Stimulated activated CD4-positive, alpha-beta T cell treated with anti-CD3 and anti-CD28 coated beads, TNF-alpha, amount 100 ng/mL, for 1 hour (primary cell): Measurements from ENCODE around the gene NPHP4.

Source experiments
- DNase-seq, 3 donors: peaks; one replicate each; pipeline ENCODE4 v3.0.0-alpha.2; 2020; ENCODE audit warnings: low read depth in 3 of 3, low spot score in 1 of 3

Gene NPHP4

DNA sequence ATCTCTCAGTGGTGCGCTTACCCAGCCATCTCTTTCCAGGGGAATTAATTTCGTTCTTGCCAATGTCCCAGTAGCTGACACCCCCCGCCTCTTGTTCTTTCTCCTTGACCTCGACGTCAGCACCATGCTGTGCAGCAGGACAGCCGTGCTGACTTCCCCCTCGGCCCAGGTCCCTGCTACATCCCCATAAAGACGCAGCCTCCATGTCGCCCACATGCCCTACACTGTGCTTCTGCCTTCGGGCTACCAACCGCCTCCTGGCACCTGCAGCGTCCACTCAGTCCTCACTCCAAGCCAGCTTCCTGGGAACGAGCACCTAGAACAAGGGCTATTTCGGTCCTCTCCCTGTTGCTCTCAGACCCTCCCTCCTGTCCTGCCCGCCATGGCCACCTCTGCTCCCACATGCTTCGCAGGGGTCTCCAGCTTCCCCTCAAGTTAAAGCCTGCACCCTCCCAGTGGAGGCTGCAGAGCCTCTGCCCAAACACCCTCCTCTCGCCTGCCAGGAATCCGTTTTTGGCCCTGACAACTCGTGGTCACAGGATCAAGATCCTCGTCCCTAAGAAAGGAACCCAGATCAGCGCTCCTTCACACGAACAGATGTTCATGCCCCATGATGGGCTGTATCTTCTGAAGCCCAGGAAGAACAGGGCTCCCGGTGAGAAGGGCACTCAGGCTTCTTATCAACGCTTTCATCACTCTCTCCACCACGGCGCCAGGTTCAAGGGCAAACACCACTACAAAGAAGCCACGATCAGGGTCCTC lies 109.7 kb downstream of the NPHP4 start:
- no peak for DNase-seq

DNA sequence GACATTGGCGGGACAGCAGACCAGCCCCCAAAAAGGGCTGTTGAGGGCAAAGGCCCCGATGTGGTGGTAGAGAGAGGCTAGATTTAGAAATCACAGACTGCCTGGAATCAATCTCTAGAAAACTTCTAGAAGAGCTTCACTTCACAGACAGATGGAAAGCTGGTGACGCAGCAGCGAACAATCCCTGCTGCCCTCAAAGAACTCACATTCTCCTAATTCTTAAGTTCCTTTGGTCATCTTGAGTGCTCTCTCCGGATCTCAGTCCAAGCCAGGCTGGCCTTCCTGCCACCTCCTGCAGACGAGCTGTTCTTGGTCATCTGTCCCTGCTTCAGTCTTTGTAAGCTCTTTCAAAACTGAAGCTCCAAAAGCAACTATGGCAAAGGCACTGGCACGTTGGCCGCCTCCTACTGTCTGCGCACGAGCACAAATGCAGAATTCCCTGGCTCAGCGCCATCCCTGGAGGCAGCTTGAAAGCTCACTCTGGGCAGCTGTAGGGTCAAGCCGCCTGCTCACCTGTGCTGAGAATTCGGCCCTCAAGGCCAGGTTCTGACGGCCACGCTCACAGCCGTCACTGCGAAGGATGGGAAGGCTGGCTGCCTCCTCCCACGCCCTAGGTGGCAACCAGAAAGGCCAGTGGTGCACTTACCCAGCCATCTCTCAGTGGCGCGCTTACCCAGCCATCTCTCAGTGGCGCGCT lies 110.6 kb downstream of the NPHP4 start:
- DNase-seq: no peak

DNA sequence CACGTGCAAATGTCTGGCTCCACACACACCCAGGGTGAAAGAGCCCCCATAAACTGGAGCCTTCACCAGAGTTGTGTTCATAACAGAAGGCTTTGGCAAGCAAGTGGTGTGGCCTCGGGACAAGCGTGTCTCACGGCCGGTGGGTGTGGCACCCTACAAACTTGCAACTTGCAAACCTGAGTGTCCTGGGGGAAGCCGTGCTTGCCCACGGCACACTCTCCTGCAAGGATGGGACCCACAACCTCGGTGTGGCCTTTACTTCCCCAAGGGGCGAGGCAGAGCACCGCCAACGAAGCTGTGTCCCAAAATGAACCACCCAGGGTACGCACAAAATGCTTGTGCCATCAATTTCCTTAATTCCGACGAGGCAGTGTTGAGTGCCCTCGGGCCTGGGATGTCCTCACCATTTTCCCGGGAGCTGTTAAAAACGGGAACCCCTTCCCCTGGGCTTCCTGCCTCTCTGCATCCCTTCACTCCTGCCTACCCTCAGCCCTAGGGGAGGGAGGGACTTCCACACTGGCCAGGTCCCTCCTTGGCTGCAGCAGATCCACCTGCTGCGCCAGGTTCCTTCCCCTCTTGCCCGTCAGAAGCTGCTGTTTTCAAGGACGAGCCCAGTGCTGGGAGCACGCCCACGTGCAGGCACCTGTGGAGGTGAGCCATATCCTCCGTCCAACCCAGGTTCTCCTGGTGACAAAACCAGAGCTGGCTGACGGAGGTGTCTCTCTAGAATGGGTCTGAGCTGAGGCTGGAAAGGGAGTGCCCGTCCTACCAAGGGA lies 111.4 kb downstream of the NPHP4 start:
- DNase-seq: no peak

DNA sequence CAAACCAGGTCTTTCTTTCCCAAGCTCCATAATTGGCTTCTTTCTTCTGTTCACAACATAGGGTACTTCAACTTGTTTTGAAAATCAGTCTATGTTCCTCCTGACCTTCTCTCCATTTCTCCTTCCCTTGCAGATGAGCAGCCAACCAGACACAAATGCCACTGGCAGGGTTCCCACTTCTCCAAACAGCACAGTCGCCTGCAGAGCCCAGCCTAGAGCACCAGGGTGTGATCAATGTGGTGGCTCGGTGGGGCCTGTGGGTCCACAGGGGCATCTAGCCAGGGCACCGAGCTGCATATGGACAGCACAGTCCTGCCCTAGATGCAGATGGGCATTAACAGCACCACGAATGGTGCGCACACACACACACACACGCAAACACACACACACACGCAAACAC lies 112.8 kb downstream of the NPHP4 start:
- DNase-seq: no peak

DNA sequence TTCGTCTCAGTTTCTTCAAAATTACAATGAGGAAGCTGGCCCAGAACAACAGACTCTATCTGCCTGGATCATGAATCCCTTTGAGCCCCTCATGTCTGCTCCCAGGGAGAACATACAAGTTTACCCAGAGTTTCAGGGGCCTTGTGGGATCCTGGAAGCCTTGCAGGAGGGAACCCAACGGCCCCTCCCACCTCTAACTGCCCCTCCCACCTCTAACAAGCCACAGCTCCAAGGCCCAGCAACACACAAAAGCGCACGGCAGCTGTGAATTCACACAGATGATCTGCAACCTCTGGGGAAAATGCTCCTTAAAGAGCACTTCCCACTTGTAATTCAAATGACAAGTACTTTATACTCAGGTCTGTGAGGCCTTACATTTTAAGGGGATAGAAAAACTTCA lies 113.3 kb downstream of the NPHP4 start:
- DNase-seq: no peak

DNA sequence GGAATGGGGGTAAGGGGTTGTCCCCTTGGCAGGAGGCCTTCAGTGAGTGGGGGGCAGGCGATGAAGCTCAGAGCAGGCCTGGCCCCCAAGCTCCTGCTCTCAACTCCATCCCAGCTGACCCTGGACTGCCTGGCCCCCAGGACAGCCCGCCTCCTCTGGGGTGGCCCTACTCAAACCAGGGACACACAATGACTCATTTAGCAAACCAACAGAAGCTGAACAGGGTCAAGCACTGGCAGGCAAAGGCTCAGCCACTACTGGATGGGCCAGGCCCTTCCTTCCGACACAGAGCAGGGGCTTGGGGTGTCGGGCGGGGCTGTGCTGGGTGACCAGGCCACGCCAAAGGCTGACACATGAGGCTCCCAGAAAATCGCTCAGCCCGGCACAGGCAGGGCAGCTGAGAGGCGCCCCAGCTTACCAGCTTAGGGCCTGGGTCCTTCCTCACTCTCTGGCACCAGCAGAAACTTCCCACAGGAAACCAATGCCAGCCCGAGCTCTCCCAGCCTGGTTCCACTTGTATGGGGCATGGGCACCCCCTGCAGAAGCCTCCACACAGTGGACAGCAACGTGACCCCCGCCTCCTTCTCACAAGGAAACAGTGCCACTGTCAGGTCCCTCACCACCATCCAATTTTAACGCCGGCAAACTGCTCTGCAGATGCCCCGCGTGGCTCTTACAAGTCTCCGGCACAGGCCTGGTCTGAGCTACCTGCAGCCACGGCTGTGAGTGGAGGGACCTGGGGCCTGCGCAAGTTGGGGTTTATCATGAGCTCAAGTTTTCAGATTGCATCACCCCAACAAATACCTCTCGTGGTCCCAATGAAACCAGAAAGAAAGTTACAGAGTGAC lies 114.3 kb downstream of the NPHP4 start:
- no peak for DNase-seq

DNA sequence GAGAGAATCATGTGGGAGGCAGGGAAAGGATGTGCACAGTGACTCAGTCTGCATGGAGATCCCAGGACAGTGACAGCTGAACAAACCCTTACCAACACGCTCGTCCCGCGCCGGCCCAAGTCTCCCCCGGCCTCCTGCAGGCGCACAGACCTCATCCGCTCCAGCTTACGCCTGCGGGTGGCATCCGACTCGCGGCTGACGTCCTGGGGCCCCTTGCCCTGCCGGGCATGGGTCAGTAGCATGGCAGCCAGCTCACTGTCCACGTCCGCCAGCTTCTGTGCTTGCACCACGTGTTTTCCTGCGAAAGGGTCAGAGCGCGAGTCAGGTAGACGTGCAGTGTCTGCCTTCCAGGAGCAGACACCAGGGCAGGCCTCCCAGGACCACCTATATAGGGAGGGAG lies 115.2 kb downstream of the NPHP4 start:
- DNase-seq: no peak

DNA sequence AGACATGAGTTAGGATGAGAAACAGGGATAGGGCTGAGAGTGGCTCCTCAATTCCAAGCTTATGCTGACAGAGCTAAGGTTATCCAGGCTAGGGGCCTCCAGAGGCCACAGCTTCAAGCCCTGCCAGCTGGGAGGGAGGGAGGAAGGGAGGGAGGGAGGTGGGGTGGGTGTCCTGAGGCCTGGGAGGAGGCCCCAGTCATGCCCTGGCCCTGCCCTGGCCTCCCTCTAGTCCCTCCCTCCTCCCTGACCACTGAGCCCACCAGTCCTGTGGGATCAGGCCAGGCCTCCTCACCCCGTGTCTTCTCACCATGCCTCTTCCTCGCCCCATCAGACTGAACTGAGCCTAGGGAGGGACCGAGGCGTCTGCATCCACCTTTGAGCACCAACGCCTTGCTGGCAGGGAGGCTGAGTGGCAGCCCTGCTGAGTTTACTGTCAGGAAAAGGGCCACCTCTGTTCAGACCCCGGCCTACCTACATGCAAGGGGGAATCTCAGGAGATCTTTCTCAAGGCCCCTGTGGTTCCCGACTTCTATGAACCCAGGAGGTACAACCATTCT lies 116.1 kb downstream of the NPHP4 start:
- DNase-seq: no peak

DNA sequence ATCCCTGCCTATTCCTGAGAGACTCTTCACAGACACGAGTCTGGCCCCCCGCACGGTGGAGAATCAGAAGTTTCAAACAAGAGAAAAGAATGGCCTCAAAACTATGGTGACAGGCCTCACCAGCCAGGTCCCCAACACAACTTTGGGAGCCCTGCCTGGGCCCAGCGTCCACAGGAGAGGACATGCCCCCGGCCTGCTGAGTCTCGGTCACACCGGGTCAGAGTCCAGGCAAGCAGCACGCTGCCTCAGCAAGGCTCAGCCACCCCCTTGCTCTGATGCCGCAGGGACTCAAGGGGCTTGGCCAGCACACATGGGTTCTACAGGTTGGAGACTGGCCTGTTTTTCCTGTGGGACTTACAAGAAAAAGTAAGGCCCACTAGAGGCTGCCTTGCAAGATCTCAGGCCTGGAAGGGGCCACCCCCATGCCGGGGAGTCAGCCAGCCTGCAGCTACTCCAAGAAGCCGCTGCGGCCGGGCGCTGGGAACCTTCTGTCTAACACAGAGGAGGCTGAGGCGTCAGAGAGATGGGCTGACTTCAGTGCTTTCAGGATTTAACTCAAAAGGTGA lies 116.8 kb downstream of the NPHP4 start:
- no peak for DNase-seq

DNA sequence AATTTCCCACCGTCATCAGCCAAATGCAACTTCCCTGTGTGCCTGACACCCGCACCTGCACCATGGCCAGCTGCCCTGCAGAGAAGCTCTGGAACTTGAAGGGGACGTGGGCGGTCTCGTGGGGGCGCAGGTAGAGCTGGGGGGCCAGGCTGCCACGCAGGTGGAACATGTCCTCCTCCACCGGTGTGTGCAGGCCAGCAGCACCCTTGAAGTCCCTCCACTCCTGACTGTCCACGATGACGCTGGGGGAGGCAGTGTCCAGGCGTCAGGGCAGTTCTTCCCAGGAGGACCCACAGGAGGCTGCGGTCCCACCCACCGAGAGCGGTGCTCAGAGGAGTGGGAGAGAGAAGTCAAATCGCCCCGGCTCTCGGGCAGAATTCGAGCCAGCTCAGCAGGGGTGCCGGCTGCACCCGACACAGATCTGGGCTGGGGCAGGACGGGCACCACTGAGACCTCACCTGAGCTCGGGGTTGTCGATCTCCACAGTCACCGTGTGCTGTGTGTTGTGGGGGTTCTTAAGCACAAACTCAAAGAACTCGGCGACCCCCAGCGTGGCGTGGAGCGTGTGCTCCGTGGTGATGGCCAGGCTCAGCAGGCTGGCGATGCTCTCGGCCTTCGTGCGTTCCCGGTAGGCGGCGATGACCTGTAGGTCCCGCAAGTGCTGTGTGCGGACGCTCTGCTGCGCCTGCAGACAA lies 117.7 kb downstream of the NPHP4 start:
- no peak for DNase-seq

DNA sequence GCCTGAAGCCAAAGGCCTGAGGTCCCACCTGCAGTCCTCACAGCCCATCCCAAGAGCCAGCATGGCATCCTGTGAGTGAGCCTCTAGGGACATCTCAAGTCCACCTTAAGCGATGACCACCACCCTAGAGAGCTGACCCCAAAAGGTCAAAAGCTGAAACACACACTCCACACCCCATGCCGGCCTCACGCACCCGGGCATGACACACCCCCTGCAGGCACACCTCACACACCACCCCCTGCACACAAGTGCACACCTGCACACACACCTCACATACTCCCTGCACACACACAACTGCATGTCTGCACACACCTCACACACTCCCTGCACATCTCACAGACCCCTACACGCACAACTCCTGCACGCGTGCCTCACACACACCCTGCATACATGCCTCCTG lies 118.7 kb downstream of the NPHP4 start:
- DNase-seq: no peak

DNA sequence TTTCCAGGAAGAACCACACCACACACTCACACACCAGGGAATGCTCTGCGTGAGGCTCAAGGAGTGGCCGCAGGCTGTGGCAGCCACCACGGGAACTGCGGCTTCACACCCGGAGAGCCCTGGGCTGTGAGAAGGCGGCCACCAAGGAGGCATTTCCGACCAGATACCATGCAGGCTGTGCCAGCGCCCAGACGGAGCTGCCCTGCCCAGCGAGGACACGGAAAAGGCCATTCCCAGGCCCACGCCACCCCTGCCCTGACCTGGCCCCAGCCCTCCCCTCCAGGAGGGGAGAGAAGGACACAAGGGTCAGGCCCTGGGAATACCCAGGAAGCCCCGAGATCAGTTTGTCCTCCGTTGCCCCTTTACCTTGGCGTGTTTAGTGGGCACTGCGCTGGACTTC lies 119.3 kb downstream of the NPHP4 start:
- no peak for DNase-seq

DNA sequence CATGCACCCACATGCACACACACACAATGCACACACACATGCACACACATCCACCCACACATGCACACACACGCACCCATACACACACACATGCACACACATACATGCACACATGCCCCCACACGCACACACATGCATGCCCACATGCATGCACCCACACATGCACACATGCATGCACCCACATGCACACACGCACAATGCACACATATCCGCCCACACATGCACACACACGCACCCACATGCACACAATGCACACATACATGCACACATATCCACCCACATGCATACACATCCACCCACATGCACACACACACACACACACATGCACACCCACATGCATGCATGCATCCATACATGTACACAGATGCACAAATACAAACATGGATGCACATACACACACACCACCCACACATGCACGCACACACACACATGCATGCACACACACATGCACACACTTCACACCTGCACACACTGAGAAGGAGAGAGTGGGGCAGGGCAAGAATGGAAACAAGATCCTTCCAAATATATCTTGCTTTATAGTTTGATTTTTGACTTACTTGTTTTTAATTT lies 123.2 kb downstream of the NPHP4 start:
- DNase-seq: no peak

DNA sequence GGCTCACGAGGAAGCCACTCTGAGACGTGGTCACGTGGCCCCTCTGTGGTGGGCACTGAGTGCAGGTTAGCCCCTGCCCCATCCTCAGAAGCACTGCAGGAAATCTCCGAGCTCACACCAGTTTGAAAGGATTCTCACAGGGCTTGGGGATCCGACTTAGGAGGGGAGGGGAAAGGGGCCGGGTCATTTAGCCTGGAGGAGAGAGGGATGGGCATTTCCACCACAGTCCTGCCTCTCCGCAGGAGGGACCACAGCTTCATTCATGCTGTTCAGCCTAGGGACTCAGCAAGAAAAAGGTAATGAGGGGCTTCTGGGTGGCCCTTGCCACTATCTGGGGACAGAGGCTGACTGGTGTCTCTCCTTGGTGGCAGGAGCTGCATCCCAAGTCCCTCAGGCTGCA lies 126.5 kb downstream of the NPHP4 start:
- DNase-seq: no peak

DNA sequence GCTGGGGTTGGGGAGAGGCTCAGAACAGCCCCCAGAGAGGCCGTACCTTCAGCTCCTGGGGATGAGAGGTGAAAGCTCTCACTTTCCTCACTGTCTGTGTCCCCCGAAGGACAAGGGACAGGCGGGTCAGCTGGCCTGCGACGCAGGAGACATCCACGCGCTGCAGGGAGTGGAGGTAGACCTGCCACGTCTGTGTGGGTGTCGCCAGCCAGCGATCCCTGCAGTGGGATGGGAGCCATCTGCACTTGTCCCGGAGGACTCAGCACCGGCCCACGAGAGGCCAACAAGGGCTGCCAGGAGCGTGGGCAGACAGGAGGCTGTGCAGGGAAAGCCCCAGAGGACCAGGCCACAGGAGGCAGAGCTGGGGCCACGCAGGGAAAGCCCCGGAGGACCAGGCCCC lies 127.2 kb downstream of the NPHP4 start:
- DNase-seq: no peak

DNA sequence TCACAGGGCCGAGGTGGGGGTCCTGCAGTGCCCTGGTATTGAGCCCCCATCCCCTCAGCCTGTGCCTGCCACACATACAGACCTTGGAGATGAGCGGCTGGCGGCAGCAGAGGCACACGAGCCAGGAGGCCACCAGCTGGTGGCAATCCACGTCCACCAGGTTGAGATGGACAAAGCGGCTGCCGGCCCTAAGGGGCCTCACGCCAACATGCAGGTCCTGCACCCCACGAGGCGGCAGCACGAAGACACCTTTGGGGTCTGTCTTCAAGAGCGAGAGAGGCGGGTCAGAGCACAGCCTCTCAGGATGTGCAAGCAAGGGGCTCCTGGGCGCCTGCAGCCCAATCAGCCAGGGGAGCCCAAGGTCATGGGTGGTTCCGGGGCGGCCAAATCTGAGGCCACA lies 128.0 kb downstream of the NPHP4 start:
- no peak for DNase-seq

DNA sequence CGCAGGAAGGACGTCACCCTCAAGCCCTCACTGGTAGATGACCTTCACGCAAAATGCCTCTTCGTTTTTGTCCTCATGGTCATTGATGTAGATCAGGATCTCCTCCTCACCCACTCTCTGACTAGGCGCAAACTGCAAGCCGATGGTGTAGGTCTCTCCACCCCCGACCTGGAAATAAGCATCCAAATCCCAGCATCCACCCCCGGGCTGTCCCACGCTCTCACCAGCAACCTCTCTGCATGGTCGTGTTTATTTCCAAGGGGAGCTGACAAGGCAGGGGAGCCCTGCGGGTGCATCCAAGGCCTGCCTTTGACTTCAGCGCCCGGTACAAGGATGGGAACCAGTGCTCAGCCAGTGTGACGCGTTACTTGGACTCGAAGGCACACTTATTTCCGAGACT lies 129.0 kb downstream of the NPHP4 start:
- DNase-seq: no peak

DNA sequence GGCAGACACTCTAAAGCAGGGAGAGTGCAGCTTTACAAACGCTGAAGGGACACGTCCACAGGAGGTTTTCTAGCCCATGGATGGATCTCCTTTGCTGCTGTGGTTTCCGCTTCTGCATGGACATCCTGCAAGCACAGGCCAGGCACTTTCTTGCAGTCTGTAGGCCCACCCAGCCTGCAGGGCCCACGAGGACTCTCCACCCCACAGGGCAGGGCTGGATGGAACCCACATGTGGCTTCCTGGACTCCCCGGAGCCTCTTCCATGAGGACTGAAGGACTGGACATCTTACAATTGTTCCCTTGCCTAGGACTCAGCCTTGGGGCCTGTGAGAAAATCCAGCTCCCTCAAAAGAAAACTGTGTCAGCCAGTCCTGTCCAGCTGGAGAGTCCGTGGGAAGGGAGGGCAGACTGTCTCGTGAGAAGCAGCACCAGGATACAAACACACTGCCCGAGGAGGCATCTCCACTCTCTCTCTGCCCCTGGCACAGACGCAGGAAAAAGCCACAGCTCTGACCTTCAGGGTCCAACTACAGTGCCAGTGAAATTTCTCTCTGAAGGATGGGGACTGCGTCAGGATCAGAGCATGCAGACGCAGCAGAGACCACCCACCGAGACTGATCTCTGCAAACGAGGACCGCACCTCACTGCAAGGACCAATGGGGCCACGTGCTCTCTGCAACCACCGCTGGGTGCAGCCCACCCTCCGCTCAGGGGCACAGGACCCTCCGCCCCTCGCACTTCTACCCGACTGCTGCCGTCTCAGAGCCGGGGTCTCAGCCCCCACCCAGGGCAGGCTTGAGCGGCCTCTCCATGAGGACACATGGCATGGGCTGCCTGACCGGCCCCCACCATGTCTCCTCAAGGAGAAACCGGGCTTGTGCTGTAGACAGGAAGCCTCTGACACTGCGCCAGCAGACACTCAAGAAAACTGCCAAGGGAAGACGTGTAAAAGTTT lies 130.1 kb downstream of the NPHP4 start:
- no peak for DNase-seq

DNA sequence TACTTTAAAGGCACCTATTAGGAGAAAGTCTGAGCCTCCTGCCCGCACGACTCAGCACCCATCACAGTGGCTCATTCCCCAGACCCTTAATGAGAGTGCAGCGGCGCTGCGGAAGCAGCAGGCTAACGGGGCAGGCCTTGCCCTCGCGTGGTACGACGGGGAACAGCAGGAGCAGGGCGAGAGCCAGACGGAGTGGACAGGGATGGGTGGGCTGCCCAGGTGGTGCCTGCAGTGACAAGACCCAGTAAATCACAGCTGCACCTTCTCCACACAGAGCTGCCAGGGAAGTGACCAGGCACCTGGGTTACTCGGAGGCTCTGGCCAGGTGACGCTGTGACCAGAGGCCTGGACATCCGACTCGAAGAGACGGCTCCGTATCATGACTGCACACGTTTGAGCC lies 131.9 kb downstream of the NPHP4 start:
- no peak for DNase-seq
